GM12878 (cell line): ENCODE results near the gene NUAK1.

ENCODE experiments used
- CEBPB ChIP-seq, 2 experiments: fragments of 150-350 bp in 1 of 2; IDR thresholded peaks; 2 replicates each; pipeline ENCODE4 v1.6.1; 2012 to 2014; ENCODE audit warnings: low read depth in 2 of 2, low read length in 2 of 2, borderline replicate concordance in 1 of 2, inconsistent platforms in 1 of 2
- CHD1 ChIP-seq: IDR thresholded peaks from 2 replicates; pipeline ENCODE4 v1.6.1; 2012; ENCODE audit warnings: low read depth, low read length, improper control_type of control experiment
- CTCF ChIP-seq, 3 experiments: IDR thresholded peaks in 2 of 3; conservative IDR thresholded peaks in 1 of 3; 2 replicates each; pipeline ENCODE4 v1.5.1; 2011; ENCODE audit warnings: low read depth in 3 of 3, low read length in 3 of 3, mild to moderate bottlenecking in 3 of 3, control low read depth in 2 of 3, moderate library complexity in 2 of 3, inconsistent platforms in 1 of 3, mixed read lengths in 1 of 3; ENCODE audit not compliant: control insufficient read depth in 2 of 3, insufficient read depth in 1 of 3; ENCODE audit errors: extremely low read depth in 1 of 3
- EZH2 ChIP-seq: IDR thresholded peaks from 2 replicates; pipeline ENCODE4 v1.6.1; 2012; ENCODE audit warnings: low read depth, mild to moderate bottlenecking, control low read depth, inconsistent platforms, low read length, borderline replicate concordance; ENCODE audit not compliant: control insufficient read depth
- MYC ChIP-seq: IDR thresholded peaks from 2 replicates; pipeline ENCODE4 v1.6.1; 2011; ENCODE audit warnings: mild to moderate bottlenecking, low read length, moderate library complexity, inconsistent platforms; ENCODE audit not compliant: insufficient read depth, insufficient replicate concordance, insufficient read length, severe bottlenecking
- STAT1 ChIP-seq: fragments of 450-650 bp; conservative IDR thresholded peaks from 2 replicates; pipeline ENCODE4 v1.6.1; 2014; ENCODE audit warnings: antibody characterized with exemption, mild to moderate bottlenecking
- SUZ12 ChIP-seq: fragments of 200-600 bp; sonication (generic); IDR thresholded peaks from one replicate; pipeline ENCODE4 v1.6.1; 2018; ENCODE audit warnings: antibody characterized with exemption, mild to moderate bottlenecking; ENCODE audit not compliant: unreplicated experiment
- TAF1 ChIP-seq: IDR thresholded peaks from 2 replicates; pipeline ENCODE4 v1.6.1; 2011; ENCODE audit warnings: mild to moderate bottlenecking, low read depth, low read length, borderline replicate concordance
- USF2 ChIP-seq: IDR thresholded peaks from 2 replicates; pipeline ENCODE4 v1.6.1; 2011; ENCODE audit warnings: low read depth, low read length, improper control_type of control experiment, borderline replicate concordance

- TF ChIP-seq CHD1 (no peak), CTCF (IDR thresholded peaks at IDR 0.05 in 2 of 3, conservative IDR thresholded peaks at IDR 0.05 in 1 of 3; ENCODE audit: control insufficient read depth in 2 of 3, extremely low read depth in 1 of 3, insufficient read depth in 1 of 3, low read depth in 3 of 3, low read length in 3 of 3) (no peak), MYC (no peak), STAT1 (no peak), EZH2 (no peak), USF2 (no peak), CEBPB (IDR thresholded peaks at IDR 0.05; ENCODE audit: borderline replicate concordance in 1 of 2, low read depth in 2 of 2, low read length in 2 of 2) (no peak), SUZ12 (no peak), TAF1 (no peak)
Observed at GRCh38 chr12:106093246-106093645, 45.5 kb downstream of the NUAK1 start.
